Measurements from ENCODE around the gene USB1.

Gene USB1

GRCh38 chr16:58049232-58050185 is 48.3 kb downstream of the USB1 start:
- no peak for DNase-seq

- no peak for DNase-seq
These were observed 50.1 kb downstream of the USB1 start for GRCh38 chr16:58051296-58051695.

GRCh38 chr16:58051821-58052603 is 50.8 kb downstream of the USB1 start:
- no peak for DNase-seq

- DNase-seq = no peak
These were observed 52.4 kb downstream of the USB1 start for GRCh38 chr16:58053682-58054005.

GRCh38 chr16:58054289-58054688 is 53.1 kb downstream of the USB1 start:
- DNase-seq = no peak

GRCh38 chr16:58056580-58056979 is 55.4 kb downstream of the USB1 start:
- no peak for DNase-seq

- no peak for DNase-seq
These were observed 55.9 kb downstream of the USB1 start for GRCh38 chr16:58057121-58057520.

- DNase-seq = no peak
These were observed 56.6 kb downstream of the USB1 start for GRCh38 chr16:58057784-58058183.

GRCh38 chr16:58062821-58063220 is 61.6 kb downstream of the USB1 start:
- no peak for DNase-seq

- DNase-seq = no peak
These were observed 62.3 kb downstream of the USB1 start for GRCh38 chr16:58063377-58064076.

GRCh38 chr16:58070585-58070984 is 69.4 kb downstream of the USB1 start:
- DNase-seq = no peak
